Measurements from ENCODE around the gene NBEA. TPM values are rescaled to one million over a fixed set of nuclear protein-coding genes. Genes with fewer than 3 reads are reported as not detected.
A peak's percentile ranks its signal among the peaks of the same experiment; 100 is the strongest.

Gene NBEA
- total RNA-seq, 2 donors from 2014 or later: 7.7 to 10.2 TPM

- H3K9me3 ChIP-seq: no peaks in the 10 kb centered on the region
These were observed 635 bp upstream of the NBEA start for GRCh38 chr13:34941436-34941834.

GRCh38 chr13:34942732-34943435 is 814 bp downstream of the NBEA start:
- H3K27me3 ChIP-seq (replicated peaks; ENCODE audit: insufficient read depth): no peaks in the 10 kb centered on the region
- no peak for ATAC-seq (ENCODE audit: insufficient number of reproducible peaks, low FRiP score, low read depth)
- H3K4me1 ChIP-seq (ENCODE audit: control insufficient read depth in 1 of 2, low read depth in 2 of 2): peaks cover 7 to 19% of the 10 kb centered on the region in 2 donors
- no peaks in the 10 kb centered on the region for H3K9me3 ChIP-seq
- peak overlapping the region in 1 of 2 donors; percentile 7 for H3K27ac ChIP-seq
- no peaks in the 10 kb centered on the region for H3K36me3 ChIP-seq
- no peak for TF ChIP-seq CTCF (IDR thresholded peaks at IDR 0.05)
- no peak for DNase-seq (ENCODE audit: low spot score)
- peak overlapping the region; percentile 87 for H3K4me3 ChIP-seq

More at GRCh38 chr13:34941436-34941834, 635 bp upstream of the NBEA start:
- no peak overlapping the region for H3K27ac ChIP-seq
- no peaks in the 10 kb centered on the region for H3K27me3 ChIP-seq (replicated peaks; ENCODE audit: insufficient read depth)
- H3K36me3 ChIP-seq: no peaks in the 10 kb centered on the region
- peaks cover 7 to 19% of the 10 kb centered on the region in 2 donors for H3K4me1 ChIP-seq (ENCODE audit: control insufficient read depth in 1 of 2, low read depth in 2 of 2)
- H3K4me3 ChIP-seq: peak overlapping the region; percentile 87
- no peak for ATAC-seq (ENCODE audit: insufficient number of reproducible peaks, low FRiP score, low read depth)
- TF ChIP-seq CTCF (IDR thresholded peaks at IDR 0.05): no peak
- DNase-seq (ENCODE audit: low spot score): no peak

- Histone ChIP-seq H3K27ac (no peak overlapping the region), H3K36me3 (no peaks in the 10 kb centered on the region), H3K27me3 (replicated peaks; ENCODE audit: insufficient read depth) (no peaks in the 10 kb centered on the region), H3K4me1 (ENCODE audit: control insufficient read depth in 1 of 2, low read depth in 2 of 2) (peaks cover 7 to 19% of the 10 kb centered on the region in 2 donors), H3K4me3 (peak overlapping the region; percentile 87), H3K9me3 (no peaks in the 10 kb centered on the region)
- TF ChIP-seq CTCF (IDR thresholded peaks at IDR 0.05): no peak
- DNase-seq (ENCODE audit: low spot score) (no peak), ATAC-seq (ENCODE audit: insufficient number of reproducible peaks, low FRiP score, low read depth) (no peak)
These were observed 1.6 kb downstream of the NBEA start for GRCh38 chr13:34943436-34944273.

- peaks cover 7 to 19% of the 10 kb centered on the region in 2 donors for H3K4me1 ChIP-seq (ENCODE audit: control insufficient read depth in 1 of 2, low read depth in 2 of 2)
- no peak overlapping the region for H3K27ac ChIP-seq
- no peak for ATAC-seq (ENCODE audit: insufficient number of reproducible peaks, low FRiP score, low read depth)
- H3K36me3 ChIP-seq: no peaks in the 10 kb centered on the region
- no peak overlapping the region for H3K4me3 ChIP-seq
- no peak for DNase-seq (ENCODE audit: low spot score)
- TF ChIP-seq CTCF (IDR thresholded peaks at IDR 0.05): no peak
- no peaks in the 10 kb centered on the region for H3K27me3 ChIP-seq (replicated peaks; ENCODE audit: insufficient read depth)
- no peaks in the 10 kb centered on the region for H3K9me3 ChIP-seq
These were observed 2.2 kb downstream of the NBEA start for GRCh38 chr13:34944274-34944634.

- TF ChIP-seq CTCF (IDR thresholded peaks at IDR 0.05): no peak
- no peaks in the 10 kb centered on the region for H3K36me3 ChIP-seq
- H3K4me3 ChIP-seq: no peak overlapping the region
- H3K9me3 ChIP-seq: no peaks in the 10 kb centered on the region
- peaks cover 7 to 19% of the 10 kb centered on the region in 2 donors for H3K4me1 ChIP-seq (ENCODE audit: control insufficient read depth in 1 of 2, low read depth in 2 of 2)
- H3K27ac ChIP-seq: no peak overlapping the region
- DNase-seq (ENCODE audit: low spot score) (no peak), ATAC-seq (ENCODE audit: insufficient number of reproducible peaks, low FRiP score, low read depth) (no peak)
- no peaks in the 10 kb centered on the region for H3K27me3 ChIP-seq (replicated peaks; ENCODE audit: insufficient read depth)
These were observed 2.7 kb downstream of the NBEA start for GRCh38 chr13:34944751-34945150.

Measured in thoracic aorta (tissue), 2 donors.